ENCODE data around the gene EPC2. TPM values are rescaled to one million over a fixed set of nuclear protein-coding genes. Genes with fewer than 3 reads are reported as not detected.

The EPC2 gene
- 6.5 TPM for total RNA-seq

GRCh38 chr2:148643998-148644882 is at the start of gene EPC2:
Gene EPC2, plus strand, starts transcription at chr2:148644751. Its CDS starts 267 bp downstream, at chr2:148645018.
- DNase-seq (ENCODE audit: low spot score in 2 of 2), result peak; percentile 33 to 93
- Histone ChIP-seq H3K27ac (peak within 1 kb of the TSS; percentile 99 to 100), H3K4me3 (peak within 1 kb of the TSS; percentile 89 to 98), H3K36me3 (no peaks in the 10 kb centered on the region), H3K27me3 (no peaks in the 10 kb centered on the region), H3K4me1 (peaks cover 0 to 11% of the 10 kb centered on the region in 2 donors), H3K9me3 (no peaks in the 10 kb centered on the region)
- intact Hi-C loops (cut with DNase I), result loop anchor here (1.0 to 10.0 kb wide), 6 partner anchors 135 to 1841 kb away; partner anchors contain the start of genes KIF5C, MMADHC, ORC4 and RND3
- no peak for TF ChIP-seq CTCF (IDR thresholded peaks at IDR 0.05)

GRCh38 chr2:148596018-148596417 is 48.5 kb upstream of the EPC2 start:
- H3K36me3 ChIP-seq, result no peaks in the 10 kb centered on the region
- H3K9me3 ChIP-seq, result no peaks in the 10 kb centered on the region
- no peaks in the 10 kb centered on the region for H3K27me3 ChIP-seq
- H3K4me3 ChIP-seq, result no peak overlapping the region
- H3K4me1 ChIP-seq, result no peaks in the 10 kb centered on the region
- no peak overlapping the region for H3K27ac ChIP-seq
- intact Hi-C loops (cut with DNase I), result no loop called here
- DNase-seq (ENCODE audit: low spot score in 2 of 2), result no peak
- TF ChIP-seq CTCF (IDR thresholded peaks at IDR 0.05), result no peak

- DNase-seq (ENCODE audit: low spot score in 2 of 2), result no peak
- Histone ChIP-seq H3K27ac (no peak overlapping the region), H3K4me1 (no peaks in the 10 kb centered on the region), H3K9me3 (no peaks in the 10 kb centered on the region), H3K36me3 (no peaks in the 10 kb centered on the region), H3K4me3 (no peak overlapping the region), H3K27me3 (no peaks in the 10 kb centered on the region)
- TF ChIP-seq CTCF (IDR thresholded peaks at IDR 0.05), result no peak
- intact Hi-C loops (cut with DNase I), result no loop called here
These were observed 45.2 kb upstream of the EPC2 start for GRCh38 chr2:148599109-148599991.

- intact Hi-C loops (cut with DNase I), result loop anchor here (5.0 kb wide), 1 partner anchor 34 kb away; no protein-coding TSS in a partner anchor
- H3K27me3 ChIP-seq, result no peaks in the 10 kb centered on the region
- H3K36me3 ChIP-seq, result no peaks in the 10 kb centered on the region
- H3K4me1 ChIP-seq, result no peaks in the 10 kb centered on the region
- no peak overlapping the region for H3K4me3 ChIP-seq
- H3K27ac ChIP-seq, result peak overlapping the region; percentile 10 to 39
- no peaks in the 10 kb centered on the region for H3K9me3 ChIP-seq
- DNase-seq (ENCODE audit: low spot score in 2 of 2), result peak; percentile 13 to 73
- no peak for TF ChIP-seq CTCF (IDR thresholded peaks at IDR 0.05)
These were observed 41.5 kb upstream of the EPC2 start for GRCh38 chr2:148602885-148603561.

- Histone ChIP-seq H3K9me3 (no peaks in the 10 kb centered on the region), H3K36me3 (no peaks in the 10 kb centered on the region), H3K4me3 (no peak overlapping the region), H3K27ac (no peak overlapping the region), H3K4me1 (no peaks in the 10 kb centered on the region), H3K27me3 (no peaks in the 10 kb centered on the region)
- intact Hi-C loops (cut with DNase I), result loop anchor here (5.0 kb wide), 1 partner anchor 34 kb away; no protein-coding TSS in a partner anchor
- TF ChIP-seq CTCF (IDR thresholded peaks at IDR 0.05), result no peak
- no peak for DNase-seq (ENCODE audit: low spot score in 2 of 2)
These were observed 41.0 kb upstream of the EPC2 start for GRCh38 chr2:148603562-148603920.
